ENCODE results near the gene MAPKBP1.

GRCh38 chr15:41841131-41841530, 66.8 kb downstream of the MAPKBP1 start:
- TF ChIP-seq EZH2 (optimal IDR thresholded peaks at IDR 0.05; ENCODE audit: low read depth, low read length), result no peak
- no peak for TF ChIP-seq CTCF (IDR thresholded peaks at IDR 0.05; ENCODE audit: low read length)

Measured in MM.1S (cell line).